B cell (primary cell): Measurements from ENCODE around the gene FXYD4. TPM values are rescaled to one million over a fixed set of nuclear protein-coding genes. Genes with fewer than 3 reads are reported as not detected.
"Not testable (repeated sequence)": the region's sequence is repeated elsewhere in the genome, so short reads cannot be mapped to it uniquely, and the experiment has no call there.

Experiments used
- ATAC-seq: fragments of 200-7000 bp; cut with Tn5 transposase; one replicate; pipeline ENCODE4 v1.10.0; 2021; ENCODE audit warnings: low read depth, mild to moderate bottlenecking, moderate number of reproducible peaks, moderate library complexity
- CTCF ChIA-PET: fragments of 350-600 bp; sonication (Branson Sonifier 250); formaldehyde crosslinking; loops from one replicate; lab custom pipeline; 2021; ENCODE audit warnings: antibody characterized with exemption, inconsistent platforms; lab: Charles Lee
- POLR2A ChIA-PET: fragments of 350-600 bp; sonication (Branson Sonifier 250); formaldehyde crosslinking; loops from one replicate; lab custom pipeline; 2021; ENCODE audit warnings: antibody characterized with exemption; lab: Charles Lee
- DNase-seq: peaks from one replicate; pipeline ENCODE4 v3.0.0; 2013
- H2AFZ ChIP-seq: 2 replicates; pipeline ENCODE4 v1.6.1; 2012; ENCODE audit warnings: mild to moderate bottlenecking, low read depth, low read length; ENCODE audit not compliant: insufficient read depth, poor library complexity, severe bottlenecking
- H3K27ac ChIP-seq, 2 donors: 1 replicate in 1 of 2; 2 replicates in 1 of 2; pipeline ENCODE4 v1.5.1; 2012 to 2013; ENCODE audit warnings: low read length in 2 of 2, mild to moderate bottlenecking in 2 of 2, moderate library complexity in 1 of 2
- H3K27me3 ChIP-seq, 4 experiments: fragments of 200-600 bp in 1 of 4; sonication (generic) in 1 of 4; replicated peaks in 1 of 4; 1 replicate in 2 of 4; 2 replicates in 2 of 4; pipeline versions ENCODE4 v1.6.1 to v1.7.0; 2013 to 2016; ENCODE audit warnings: low read length in 3 of 4, mild to moderate bottlenecking in 2 of 4, mixed read lengths in 1 of 4, moderate library complexity in 1 of 4; ENCODE audit not compliant: insufficient read depth in 4 of 4, control insufficient read depth in 3 of 4; ENCODE audit errors: control extremely low read depth in 1 of 4
- H3K36me3 ChIP-seq, 2 experiments: replicated peaks in 1 of 2; 1 replicate in 1 of 2; 2 replicates in 1 of 2; pipeline versions ENCODE4 v1.6.1 to v1.7.1; 2013; ENCODE audit warnings: low read length in 1 of 2; ENCODE audit not compliant: insufficient read depth in 2 of 2, control insufficient read depth in 1 of 2; ENCODE audit errors: control extremely low read depth in 1 of 2, extremely low read depth in 1 of 2
- H3K4me1 ChIP-seq, 2 donors: fragments of 200-600 bp in 1 of 2; sonication (generic) in 1 of 2; 1 replicate in 1 of 2; 2 replicates in 1 of 2; pipeline versions ENCODE4 v1.5.1 to v1.6.1; 2013 to 2017; ENCODE audit warnings: low read length in 2 of 2; ENCODE audit not compliant: control insufficient read depth in 2 of 2, insufficient read depth in 2 of 2
- H3K4me2 ChIP-seq: replicated peaks from 2 replicates; pipeline ENCODE3; 2012; ENCODE audit warnings: mild to moderate bottlenecking, low read depth, low read length; ENCODE audit not compliant: poor library complexity, severe bottlenecking
- H3K4me3 ChIP-seq, 5 experiments: fragments of 200-600 bp in 1 of 5; sonication (generic) in 1 of 5; 1 replicate in 3 of 5; 2 replicates in 2 of 5; pipeline versions ENCODE4 v1.5.1 to v1.7.0; 2011 to 2016; ENCODE audit warnings: low read length in 4 of 5, mild to moderate bottlenecking in 4 of 5, low read depth in 2 of 5, control low read depth in 1 of 5, moderate library complexity in 1 of 5; ENCODE audit not compliant: insufficient read depth in 1 of 5; ENCODE audit errors: control extremely low read depth in 1 of 5, extremely low read depth in 1 of 5
- H3K79me2 ChIP-seq: fragments of 200-600 bp; sonication (generic); one replicate; pipeline ENCODE4 v1.6.0; 2016; ENCODE audit warnings: low read length; ENCODE audit not compliant: control insufficient read depth, insufficient read depth
- H3K9ac ChIP-seq: fragments of 200-600 bp; sonication (generic); 2 replicates; pipeline ENCODE4 v1.6.1; 2017; ENCODE audit warnings: mild to moderate bottlenecking, low read length, moderate library complexity
- H3K9me3 ChIP-seq, 3 donors: one replicate each; pipeline versions ENCODE4 v1.6.1 to v1.7.1; 2013; ENCODE audit warnings: low read length in 2 of 3; ENCODE audit not compliant: control insufficient read depth in 2 of 3, insufficient read depth in 1 of 3; ENCODE audit errors: control extremely low read depth in 1 of 3
- H4K20me1 ChIP-seq: 2 replicates; pipeline ENCODE4 v1.6.0; 2012; ENCODE audit warnings: mild to moderate bottlenecking, low read length; ENCODE audit not compliant: insufficient read depth, control insufficient read depth, poor library complexity, severe bottlenecking
- H3K27ac Mint-ChIP-seq: one replicate; pipeline ENCODE4 v1.8.0; 2021; ENCODE audit warnings: mixed read lengths
- H3K27me3 Mint-ChIP-seq: one replicate; pipeline ENCODE4 v1.8.0; 2021; ENCODE audit warnings: mixed read lengths
- H3K4me1 Mint-ChIP-seq: one replicate; pipeline ENCODE4 v1.8.0; 2021; ENCODE audit warnings: mixed read lengths
- H3K4me3 Mint-ChIP-seq: one replicate; pipeline ENCODE4 v1.8.0; 2021; ENCODE audit warnings: mixed read lengths
- H3K9me3 Mint-ChIP-seq: one replicate; pipeline ENCODE4 v1.8.0; 2022; ENCODE audit warnings: mixed read lengths; ENCODE audit not compliant: insufficient read depth
- CTCF ChIP-seq: fragments of 200-600 bp; IDR thresholded peaks from one replicate; pipeline ENCODE4 v1.8.0; 2022; ENCODE audit warnings: antibody characterized with exemption, mild to moderate bottlenecking
- EZH2 ChIP-seq: IDR thresholded peaks from 2 replicates; pipeline ENCODE4 v1.6.1; 2012; ENCODE audit warnings: borderline replicate concordance, low read depth, mild to moderate bottlenecking, moderate library complexity, low read length; ENCODE audit not compliant: insufficient read depth, poor library complexity, severe bottlenecking
- WGBS: methylation state at CpG from one replicate; pipeline ENCODE4 v1.1.5; 2013; ENCODE audit warnings: missing lambda C conversion rate; ENCODE audit not compliant: insufficient coverage; 5-methylcytosine and 5-hydroxymethylcytosine counted together
- intact Hi-C: fragments of 100-400 bp; cut with micrococcal nuclease; formaldehyde crosslinking; loops from one replicate; pipeline ENCODE4 v1.10.0; 2022
- polyA plus RNA-seq: library from polyadenylated mRNA; depleted of rRNA; stranded (reverse); fragments of >200 nt; gene quantifications from 2 replicates; pipeline ENCODE4 v1.2.3, GENCODE V29; 2012
- total RNA-seq, 2 donors: library from RNA; stranded (reverse); fragments of 120-200 nt in 1 of 2; gene quantifications; 1 replicate in 1 of 2; 2 replicates in 1 of 2; pipeline versions ENCODE4 v1.2.3 to v1.2.4, GENCODE V29; 2013 to 2022

The FXYD4 gene
- total and polyA plus RNA-seq, 2 donors (not counting 1 experiment from before 2014, with no cell fraction given) = not detected

- Histone ChIP-seq H3K79me2 (peaks cover 4% of the 10 kb centered on the region), H3K9me3 (no peaks in the 10 kb centered on the region), H2AFZ (no peak overlapping the region), H4K20me1 (no peaks in the 10 kb centered on the region), H3K27me3 (no peaks in the 10 kb centered on the region), H3K4me1 (peaks cover 29 to 41% of the 10 kb centered on the region in 2 donors), H3K4me3 (peak overlapping the region in 1 of 5 experiments; percentile 76), H3K27ac (peak overlapping the region; percentile 90 to 95), H3K36me3 (no peaks in the 10 kb centered on the region), H3K9ac (no peak overlapping the region), H3K4me2 (peak overlapping the region; percentile 84)
- ChIA-PET POLR2A (interaction anchor here (0.6 to 1.2 kb wide), 2 partner anchors 12 to 13 kb away, joined by 3 to 6 read pairs; partner anchors contain the start of gene HNRNPF), CTCF (interaction anchor here (0.6 to 1.8 kb wide), 2 partner anchors 14 to 18 kb away, joined by 3 to 5 read pairs; no protein-coding TSS in a partner anchor)
- ATAC-seq (no peak), DNase-seq (no peak)
- intact Hi-C loops = no loop called here
- Mint-ChIP-seq H3K9me3 (no peaks in the 10 kb centered on the region), H3K27ac (peak overlapping the region; percentile 34), H3K4me1 (peaks cover 26% of the 10 kb centered on the region), H3K27me3 (no peaks in the 10 kb centered on the region), H3K4me3 (peak overlapping the region; percentile 27)
- TF ChIP-seq CTCF (no peak), EZH2 (no peak)
- WGBS = 91% methylated on average over 2 of the region's 6 CpGs
These were observed 50.1 kb downstream of the FXYD4 start for GRCh38 chr10:43421519-43421918.

GRCh38 chr10:43421944-43422343 is 50.5 kb downstream of the FXYD4 start:
- intact Hi-C loops, H3K36me3 ChIP-seq, H3K9me3 Mint-ChIP-seq, H3K27ac ChIP-seq, H3K79me2 ChIP-seq, ATAC-seq, H3K27me3 Mint-ChIP-seq, H3K27me3 ChIP-seq, H3K4me3 ChIP-seq, DNase-seq, H4K20me1 ChIP-seq, H3K9ac ChIP-seq, H2AFZ ChIP-seq, H3K9me3 ChIP-seq: not testable (repeated sequence)
- peaks cover 26% of the 10 kb centered on the region for H3K4me1 Mint-ChIP-seq
- H3K4me3 Mint-ChIP-seq = peak overlapping the region; percentile 27
- Histone ChIP-seq H3K4me1 (peaks cover 33 to 43% of the 10 kb centered on the region in 2 donors), H3K4me2 (peak overlapping the region; percentile 84)
- ChIA-PET POLR2A (interaction anchor here (0.6 to 1.2 kb wide), 2 partner anchors 13 kb away, joined by 3 to 6 read pairs; partner anchors contain the start of gene HNRNPF), CTCF (interaction anchor here (0.6 to 1.8 kb wide), 2 partner anchors 14 to 18 kb away, joined by 3 to 5 read pairs; no protein-coding TSS in a partner anchor)
- peak overlapping the region; percentile 34 for H3K27ac Mint-ChIP-seq
- 100% methylated on average over 2 of the region's 4 CpGs for WGBS
